HepG2 (cell line): ENCODE results near the gene DUS1L. TPM values are rescaled to one million over a fixed set of nuclear protein-coding genes. Genes with fewer than 3 reads are reported as not detected.
A peak's percentile ranks its signal among the peaks of the same experiment; 100 is the strongest.

Experiments
- HDAC1 ChIP-seq: sonication (generic); formaldehyde crosslinking; IDR thresholded peaks from 2 replicates; pipeline ENCODE4 v1.5.1; 2020; ENCODE audit warnings: mild to moderate bottlenecking, missing genetic modification reagents
- IKZF5 ChIP-seq: IDR thresholded peaks from 2 replicates; pipeline ENCODE4 v1.6.1; 2018; ENCODE audit warnings: missing genetic modification reagents, mild to moderate bottlenecking, missing compliant biosample characterization
- NFAT5 ChIP-seq: sonication (generic); formaldehyde crosslinking; IDR thresholded peaks from 2 replicates; pipeline ENCODE4 v1.4.0; 2020; ENCODE audit warnings: missing genetic modification reagents
- POLR2AphosphoS5 ChIP-seq: IDR thresholded peaks from 2 replicates; pipeline ENCODE4 v1.6.1; 2012; ENCODE audit warnings: low read depth, low read length
- RBM39 ChIP-seq: fragments of 200-400 bp; formaldehyde crosslinking; IDR thresholded peaks from one replicate; pipeline ENCODE4 v1.6.1; 2018; ENCODE audit warnings: antibody characterized with exemption, mild to moderate bottlenecking, low read depth, low read length; ENCODE audit not compliant: poor library complexity, severe bottlenecking
- TBL1XR1 ChIP-seq: fragments of 150-350 bp; IDR thresholded peaks from 2 replicates; pipeline ENCODE4 v1.6.1; 2014; ENCODE audit warnings: borderline replicate concordance, low read length; ENCODE audit not compliant: partially characterized antibody
- ZNF572 ChIP-seq: sonication (generic); formaldehyde crosslinking; IDR thresholded peaks from 2 replicates; pipeline ENCODE4 v1.5.1; 2020; ENCODE audit warnings: mild to moderate bottlenecking, missing genetic modification reagents
- ZNF589 ChIP-seq: sonication (generic); formaldehyde crosslinking; conservative IDR thresholded peaks from 2 replicates; pipeline ENCODE4 v1.8.0; 2022; ENCODE audit warnings: mild to moderate bottlenecking, moderate library complexity, missing genetic modification reagents
- ZNF646 ChIP-seq: sonication (generic); formaldehyde crosslinking; IDR thresholded peaks from 2 replicates; pipeline ENCODE4 v1.9.0; 2021; ENCODE audit warnings: mild to moderate bottlenecking, missing genetic modification reagents
- ZNF670 ChIP-seq: sonication (generic); formaldehyde crosslinking; IDR thresholded peaks from 2 replicates; pipeline ENCODE4 v1.8.0; 2022; ENCODE audit warnings: mild to moderate bottlenecking, missing genetic modification reagents, borderline replicate concordance
- polyA plus RNA-seq, 8 experiments: library from polyadenylated mRNA; depleted of rRNA in 3 of 8; stranded (reverse) in 7 of 8; unstranded in 1 of 8; fragments of >200 nt; fragmentation: Illumina TruSeq in 4 of 8; extraction: Trizol in 4 of 8; gene quantifications; 2 replicates each; pipeline versions ENCODE4 v1.2.1 to v1.2.3, GENCODE V29; 2011 to 2016; ENCODE audit warnings: low read depth in 4 of 8, missing spikeins in 1 of 8, mixed read lengths in 1 of 8; ENCODE audit not compliant: insufficient read depth in 1 of 8
- total RNA-seq, 5 experiments: library from RNA; depleted of rRNA; stranded (reverse); fragments of >200 nt; fragmentation: Illumina TruSeq; extraction: Trizol; gene quantifications; 2 replicates each; pipeline ENCODE4 v1.2.3, GENCODE V29; 2016; ENCODE audit warnings: low read depth in 1 of 5
- TF ChIP-seq, protein P1 (sequence below): sonication (generic); formaldehyde crosslinking; IDR thresholded peaks from 2 replicates; pipeline ENCODE4 v1.5.0; 2020; ENCODE audit warnings: mild to moderate bottlenecking, missing genetic modification reagents

The DUS1L gene
- total and polyA plus RNA-seq, 2 of the 13 experiments (the other 11 are each of a cell fraction or from before 2014, with no cell fraction given) = 81.0 to 109 TPM

DNA sequence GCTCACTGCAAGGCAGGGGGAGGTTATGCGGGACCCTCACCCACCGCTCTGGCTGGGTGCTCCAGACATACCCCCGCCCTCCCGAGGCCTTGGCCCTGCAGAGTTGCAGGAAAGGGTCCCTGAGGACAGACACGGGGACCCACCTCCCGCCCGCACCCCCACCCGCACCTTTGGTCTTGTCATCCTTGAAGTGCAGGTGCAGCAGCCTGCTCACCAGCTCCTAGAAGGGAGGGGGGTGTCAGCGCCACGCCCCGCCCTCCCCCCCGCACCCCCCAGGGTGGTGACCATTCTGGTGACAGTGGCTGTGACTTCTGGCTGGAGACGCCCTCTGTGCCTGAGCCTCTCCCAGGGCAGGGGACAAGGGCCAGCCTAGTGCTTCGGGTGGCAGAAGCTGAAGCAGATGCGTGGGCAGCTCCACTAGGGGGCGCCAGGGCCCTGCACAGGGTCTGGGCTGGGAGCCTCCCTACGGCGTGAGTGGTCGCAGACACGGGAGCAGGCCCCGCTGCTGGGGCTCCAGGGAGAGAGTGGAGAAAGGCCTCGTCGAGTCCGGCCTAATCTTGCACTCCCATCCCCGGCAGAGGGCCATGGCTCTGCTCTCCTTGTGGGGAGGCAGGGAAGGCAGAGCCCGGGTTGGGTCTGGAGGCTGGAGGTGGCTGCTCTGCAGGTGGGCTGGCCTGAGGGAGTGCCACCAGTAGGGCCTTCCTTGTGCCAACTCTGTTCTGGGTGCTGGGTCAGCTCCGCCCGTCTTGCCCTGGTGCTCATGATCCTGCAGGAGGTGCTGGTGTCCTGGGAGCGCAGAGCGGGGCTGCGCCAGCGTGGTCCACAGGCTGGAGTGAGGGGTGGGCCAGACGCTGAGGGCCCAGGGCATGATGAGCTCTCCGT, 45.7 kb downstream of the DUS1L start (continued):
- TF ChIP-seq, protein P1, sequence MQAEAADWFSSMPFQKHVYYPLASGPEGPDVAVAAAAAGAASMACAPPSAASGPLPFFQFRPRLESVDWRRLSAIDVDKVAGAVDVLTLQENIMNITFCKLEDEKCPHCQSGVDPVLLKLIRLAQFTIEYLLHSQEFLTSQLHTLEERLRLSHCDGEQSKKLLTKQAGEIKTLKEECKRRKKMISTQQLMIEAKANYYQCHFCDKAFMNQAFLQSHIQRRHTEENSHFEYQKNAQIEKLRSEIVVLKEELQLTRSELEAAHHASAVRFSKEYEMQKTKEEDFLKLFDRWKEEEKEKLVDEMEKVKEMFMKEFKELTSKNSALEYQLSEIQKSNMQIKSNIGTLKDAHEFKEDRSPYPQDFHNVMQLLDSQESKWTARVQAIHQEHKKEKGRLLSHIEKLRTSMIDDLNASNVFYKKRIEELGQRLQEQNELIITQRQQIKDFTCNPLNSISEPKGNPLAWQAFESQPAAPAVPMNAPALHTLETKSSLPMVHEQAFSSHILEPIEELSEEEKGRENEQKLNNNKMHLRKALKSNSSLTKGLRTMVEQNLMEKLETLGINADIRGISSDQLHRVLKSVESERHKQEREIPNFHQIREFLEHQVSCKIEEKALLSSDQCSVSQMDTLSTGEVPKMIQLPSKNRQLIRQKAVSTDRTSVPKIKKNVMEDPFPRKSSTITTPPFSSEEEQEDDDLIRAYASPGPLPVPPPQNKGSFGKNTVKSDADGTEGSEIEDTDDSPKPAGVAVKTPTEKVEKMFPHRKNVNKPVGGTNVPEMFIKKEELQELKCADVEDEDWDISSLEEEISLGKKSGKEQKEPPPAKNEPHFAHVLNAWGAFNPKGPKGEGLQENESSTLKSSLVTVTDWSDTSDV (CRISPR knock-in tag) = 0 out of 2 replicates have a peak, but pooled peaks have one; percentile 20
- TF ChIP-seq ZNF572 (CRISPR knock-in tag) = 0 out of 2 replicates have a peak, but pooled peaks have one; percentile 10
- TF ChIP-seq RBM39 = peak; percentile 98
- no peak for TF ChIP-seq ZNF670
- TF ChIP-seq TBL1XR1 = no peak
- no peak for TF ChIP-seq ZNF646 (CRISPR knock-in tag)
- peak; percentile 38; the same call in 1 of the 2 replicates for TF ChIP-seq IKZF5 (CRISPR knock-in tag)
- TF ChIP-seq POLR2AphosphoS5 = no peak; the same call in none of the 2 replicates
- 0 out of 2 replicates have a peak, but pooled peaks have one; percentile 59 for TF ChIP-seq NFAT5 (CRISPR knock-in tag)
- TF ChIP-seq HDAC1 (CRISPR knock-in tag) = peak; percentile 57
- TF ChIP-seq ZNF589 = peak; percentile 51; the same call in 1 of the 2 replicates
